ENCODE results near the gene MPZL2.

MPZL2 gene

DNA sequence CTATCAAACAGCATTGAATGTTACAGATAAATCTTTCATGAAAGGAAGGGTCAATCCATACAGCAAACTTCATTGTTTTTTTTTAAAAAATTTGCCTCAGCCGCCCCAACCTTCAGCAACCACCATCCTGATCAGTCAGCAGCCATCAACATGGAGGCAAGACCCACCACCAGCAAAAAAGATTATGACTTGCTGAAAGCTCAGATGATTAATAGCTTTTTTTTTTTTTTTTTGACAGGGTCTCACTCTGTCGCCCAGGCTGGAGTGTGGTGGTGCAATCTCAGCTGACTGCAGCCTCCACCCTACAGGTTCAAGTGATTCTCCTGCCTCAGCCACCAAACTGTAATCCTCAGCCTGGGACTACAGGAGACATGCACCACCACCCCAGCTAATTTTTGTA lies 22.4 kb upstream of the MPZL2 start:
- no peaks in the 10 kb centered on the region for H3K27me3 ChIP-seq (ENCODE audit: insufficient read depth, low read length)
- H3K4me3 ChIP-seq (ENCODE audit: low read depth, low read length, poor library complexity, severe bottlenecking), result no peak overlapping the region
- H3F3A ChIP-seq (ENCODE audit: insufficient read depth, low read length), result no peaks in the 10 kb centered on the region
- no peak overlapping the region for H3K4me2 ChIP-seq (ENCODE audit: low read length)
- TF ChIP-seq, protein P1, sequence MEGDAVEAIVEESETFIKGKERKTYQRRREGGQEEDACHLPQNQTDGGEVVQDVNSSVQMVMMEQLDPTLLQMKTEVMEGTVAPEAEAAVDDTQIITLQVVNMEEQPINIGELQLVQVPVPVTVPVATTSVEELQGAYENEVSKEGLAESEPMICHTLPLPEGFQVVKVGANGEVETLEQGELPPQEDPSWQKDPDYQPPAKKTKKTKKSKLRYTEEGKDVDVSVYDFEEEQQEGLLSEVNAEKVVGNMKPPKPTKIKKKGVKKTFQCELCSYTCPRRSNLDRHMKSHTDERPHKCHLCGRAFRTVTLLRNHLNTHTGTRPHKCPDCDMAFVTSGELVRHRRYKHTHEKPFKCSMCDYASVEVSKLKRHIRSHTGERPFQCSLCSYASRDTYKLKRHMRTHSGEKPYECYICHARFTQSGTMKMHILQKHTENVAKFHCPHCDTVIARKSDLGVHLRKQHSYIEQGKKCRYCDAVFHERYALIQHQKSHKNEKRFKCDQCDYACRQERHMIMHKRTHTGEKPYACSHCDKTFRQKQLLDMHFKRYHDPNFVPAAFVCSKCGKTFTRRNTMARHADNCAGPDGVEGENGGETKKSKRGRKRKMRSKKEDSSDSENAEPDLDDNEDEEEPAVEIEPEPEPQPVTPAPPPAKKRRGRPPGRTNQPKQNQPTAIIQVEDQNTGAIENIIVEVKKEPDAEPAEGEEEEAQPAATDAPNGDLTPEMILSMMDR (IDR thresholded peaks at IDR 0.05; ENCODE audit: low read length), result no peak
- no peak for TF ChIP-seq EZH2 (IDR thresholded peaks at IDR 0.05; ENCODE audit: borderline replicate concordance, low read length)
- no peak overlapping the region for H3K27ac ChIP-seq (ENCODE audit: low read depth, low read length, poor library complexity, severe bottlenecking)
- H3K9me3 ChIP-seq (ENCODE audit: low read length), result no peaks in the 10 kb centered on the region
- H3K9ac ChIP-seq (ENCODE audit: low read length), result no peak overlapping the region
- no peaks in the 10 kb centered on the region for H3K4me1 ChIP-seq (ENCODE audit: insufficient read depth, low read length, severe bottlenecking)
- no peaks in the 10 kb centered on the region for H3K36me3 ChIP-seq (ENCODE audit: insufficient read depth, low read length)
- H3K79me2 ChIP-seq (ENCODE audit: insufficient read depth, low read length), result no peaks in the 10 kb centered on the region
- H2AFZ ChIP-seq (ENCODE audit: low read length), result no peak overlapping the region
- no peaks in the 10 kb centered on the region for H3K9me2 ChIP-seq (ENCODE audit: low read depth, low read length)
- H4K20me1 ChIP-seq (ENCODE audit: insufficient read depth, low read length), result no peaks in the 10 kb centered on the region

DNA sequence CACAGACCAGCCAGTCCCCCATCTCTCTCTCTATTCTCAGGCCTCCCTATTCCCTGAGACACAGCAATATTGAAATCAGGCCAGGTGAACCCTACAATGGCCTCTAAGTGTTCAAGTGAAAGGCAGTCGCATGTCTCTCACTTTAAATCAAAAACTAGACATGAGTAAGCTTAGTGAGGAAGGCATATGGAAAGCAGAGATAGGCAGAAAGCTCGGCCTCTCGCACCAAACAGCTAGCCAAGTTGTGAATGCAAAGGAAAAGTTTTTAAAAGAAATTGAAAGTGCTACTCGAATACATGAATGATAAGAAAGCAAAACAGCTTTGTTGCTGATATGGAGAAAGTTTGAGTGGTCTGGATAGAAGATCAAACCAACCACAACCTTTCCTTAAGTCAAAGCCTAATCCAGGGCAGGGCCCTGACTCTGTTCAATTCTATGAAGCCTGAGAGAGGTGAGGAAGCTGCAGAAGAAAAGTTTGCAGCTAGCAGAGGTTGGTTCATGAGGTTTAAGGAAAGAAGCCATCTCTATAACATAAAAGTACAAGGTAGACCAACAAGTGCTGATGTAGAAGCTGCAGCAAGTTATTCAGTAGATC lies 19.8 kb upstream of the MPZL2 start:
- no peak for TF ChIP-seq EZH2 (IDR thresholded peaks at IDR 0.05; ENCODE audit: borderline replicate concordance, low read length)
- TF ChIP-seq, protein P1 (IDR thresholded peaks at IDR 0.05; ENCODE audit: low read length), result no peak
- Histone ChIP-seq H4K20me1 (ENCODE audit: insufficient read depth, low read length) (no peaks in the 10 kb centered on the region), H3K9ac (ENCODE audit: low read length) (no peak overlapping the region), H2AFZ (ENCODE audit: low read length) (no peak overlapping the region), H3K79me2 (ENCODE audit: insufficient read depth, low read length) (no peaks in the 10 kb centered on the region), H3K9me2 (ENCODE audit: low read depth, low read length) (no peaks in the 10 kb centered on the region), H3K27ac (ENCODE audit: low read depth, low read length, poor library complexity, severe bottlenecking) (no peak overlapping the region), H3K9me3 (ENCODE audit: low read length) (no peaks in the 10 kb centered on the region), H3F3A (ENCODE audit: insufficient read depth, low read length) (no peaks in the 10 kb centered on the region), H3K4me1 (ENCODE audit: insufficient read depth, low read length, severe bottlenecking) (no peaks in the 10 kb centered on the region), H3K4me2 (ENCODE audit: low read length) (no peak overlapping the region), H3K27me3 (ENCODE audit: insufficient read depth, low read length) (no peaks in the 10 kb centered on the region), H3K36me3 (ENCODE audit: insufficient read depth, low read length) (no peaks in the 10 kb centered on the region), H3K4me3 (ENCODE audit: low read depth, low read length, poor library complexity, severe bottlenecking) (no peak overlapping the region)

DNA sequence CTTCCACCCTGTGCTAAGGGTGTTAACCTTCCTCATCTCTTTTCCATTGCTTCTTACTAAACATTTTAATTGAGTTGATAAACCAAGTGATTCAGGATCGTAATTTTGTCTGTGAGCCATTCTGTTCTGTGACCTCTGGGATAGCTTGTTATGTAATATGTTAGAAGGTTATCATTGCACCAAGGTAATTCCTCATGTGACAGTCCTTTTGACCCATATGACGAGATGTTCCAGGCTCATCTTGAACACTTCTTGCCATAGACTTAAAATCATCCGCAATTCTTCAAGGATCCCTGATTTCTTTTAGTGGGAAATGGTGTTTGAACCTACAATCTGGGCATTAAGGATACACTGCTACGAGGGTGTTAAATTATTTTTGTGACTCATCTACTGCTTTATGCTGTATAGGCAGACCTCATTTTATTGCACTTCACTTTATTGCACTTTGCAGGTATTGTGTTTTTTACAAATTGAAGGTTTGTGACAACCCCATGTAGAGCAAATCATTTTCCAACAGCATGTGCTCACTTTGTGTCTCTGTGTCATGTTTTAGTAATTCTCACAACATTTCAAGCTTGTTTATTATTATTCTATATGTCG lies 19.0 kb upstream of the MPZL2 start:
- H3F3A ChIP-seq (ENCODE audit: insufficient read depth, low read length), result no peaks in the 10 kb centered on the region
- no peak overlapping the region for H3K27ac ChIP-seq (ENCODE audit: low read depth, low read length, poor library complexity, severe bottlenecking)
- no peak overlapping the region for H2AFZ ChIP-seq (ENCODE audit: low read length)
- H4K20me1 ChIP-seq (ENCODE audit: insufficient read depth, low read length), result no peaks in the 10 kb centered on the region
- H3K4me2 ChIP-seq (ENCODE audit: low read length), result no peak overlapping the region
- no peaks in the 10 kb centered on the region for H3K4me1 ChIP-seq (ENCODE audit: insufficient read depth, low read length, severe bottlenecking)
- no peaks in the 10 kb centered on the region for H3K27me3 ChIP-seq (ENCODE audit: insufficient read depth, low read length)
- no peaks in the 10 kb centered on the region for H3K79me2 ChIP-seq (ENCODE audit: insufficient read depth, low read length)
- H3K9me3 ChIP-seq (ENCODE audit: low read length), result no peaks in the 10 kb centered on the region
- no peaks in the 10 kb centered on the region for H3K36me3 ChIP-seq (ENCODE audit: insufficient read depth, low read length)
- no peak overlapping the region for H3K9ac ChIP-seq (ENCODE audit: low read length)
- no peaks in the 10 kb centered on the region for H3K9me2 ChIP-seq (ENCODE audit: low read depth, low read length)
- H3K4me3 ChIP-seq (ENCODE audit: low read depth, low read length, poor library complexity, severe bottlenecking), result no peak overlapping the region
- no peak for TF ChIP-seq EZH2 (IDR thresholded peaks at IDR 0.05; ENCODE audit: borderline replicate concordance, low read length)
- TF ChIP-seq, protein P1 (IDR thresholded peaks at IDR 0.05; ENCODE audit: low read length), result no peak
